Measurements from ENCODE around the gene UBTD2.
"Not testable (repeated sequence)": the region's sequence is repeated elsewhere in the genome, so short reads cannot be mapped to it uniquely, and the experiment has no call there.

Gene UBTD2

DNA sequence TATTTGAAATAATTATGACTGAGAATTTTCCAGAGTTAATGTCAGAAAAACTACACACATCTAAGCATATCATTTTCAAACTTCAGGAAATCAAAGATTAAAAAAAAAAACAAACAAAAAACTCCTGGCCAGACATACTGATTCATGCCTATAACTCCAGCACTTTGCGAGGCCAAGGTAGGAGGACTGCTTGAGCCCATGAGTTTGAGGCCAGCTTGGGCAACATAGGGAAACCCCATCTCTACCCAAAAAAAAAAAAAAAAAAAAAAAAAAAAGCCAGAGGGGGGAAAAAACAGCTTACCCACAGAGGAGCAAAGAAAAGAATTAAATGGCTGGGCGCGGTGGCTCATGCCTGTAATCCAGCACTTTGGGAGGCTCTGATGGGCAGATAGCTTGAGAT, 67.2 kb downstream of the UBTD2 start:
- no peak for DNase-seq (ENCODE audit: low read depth)
- TF ChIP-seq, protein P1, sequence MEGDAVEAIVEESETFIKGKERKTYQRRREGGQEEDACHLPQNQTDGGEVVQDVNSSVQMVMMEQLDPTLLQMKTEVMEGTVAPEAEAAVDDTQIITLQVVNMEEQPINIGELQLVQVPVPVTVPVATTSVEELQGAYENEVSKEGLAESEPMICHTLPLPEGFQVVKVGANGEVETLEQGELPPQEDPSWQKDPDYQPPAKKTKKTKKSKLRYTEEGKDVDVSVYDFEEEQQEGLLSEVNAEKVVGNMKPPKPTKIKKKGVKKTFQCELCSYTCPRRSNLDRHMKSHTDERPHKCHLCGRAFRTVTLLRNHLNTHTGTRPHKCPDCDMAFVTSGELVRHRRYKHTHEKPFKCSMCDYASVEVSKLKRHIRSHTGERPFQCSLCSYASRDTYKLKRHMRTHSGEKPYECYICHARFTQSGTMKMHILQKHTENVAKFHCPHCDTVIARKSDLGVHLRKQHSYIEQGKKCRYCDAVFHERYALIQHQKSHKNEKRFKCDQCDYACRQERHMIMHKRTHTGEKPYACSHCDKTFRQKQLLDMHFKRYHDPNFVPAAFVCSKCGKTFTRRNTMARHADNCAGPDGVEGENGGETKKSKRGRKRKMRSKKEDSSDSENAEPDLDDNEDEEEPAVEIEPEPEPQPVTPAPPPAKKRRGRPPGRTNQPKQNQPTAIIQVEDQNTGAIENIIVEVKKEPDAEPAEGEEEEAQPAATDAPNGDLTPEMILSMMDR (conservative IDR thresholded peaks at IDR 0.05; ENCODE audit: low read length): no peak
- H3K4me3 ChIP-seq (ENCODE audit: low read length): no peak overlapping the region

DNA sequence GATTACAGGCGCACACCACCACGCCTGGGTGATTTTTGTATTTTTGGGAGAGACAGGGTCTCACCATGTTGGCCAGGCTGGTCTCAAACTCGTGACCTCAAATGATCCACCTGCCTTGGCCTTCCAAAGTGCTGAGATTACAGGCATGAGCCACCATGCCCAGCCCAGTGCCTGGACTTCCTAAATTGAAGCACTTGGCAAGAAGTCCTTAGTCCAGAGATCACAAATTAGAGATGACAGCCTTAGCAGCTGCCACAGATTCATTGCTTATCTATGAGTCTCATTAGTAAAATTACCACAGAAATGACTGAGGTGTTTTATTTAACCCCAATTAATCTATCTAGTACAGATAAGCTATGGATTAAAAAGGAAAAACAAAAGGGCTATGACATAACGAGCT, 70.4 kb downstream of the UBTD2 start:
- TF ChIP-seq, protein P1 (conservative IDR thresholded peaks at IDR 0.05; ENCODE audit: low read length): no peak
- H3K4me3 ChIP-seq (ENCODE audit: low read length): no peak overlapping the region
- DNase-seq (ENCODE audit: low read depth): no peak

DNA sequence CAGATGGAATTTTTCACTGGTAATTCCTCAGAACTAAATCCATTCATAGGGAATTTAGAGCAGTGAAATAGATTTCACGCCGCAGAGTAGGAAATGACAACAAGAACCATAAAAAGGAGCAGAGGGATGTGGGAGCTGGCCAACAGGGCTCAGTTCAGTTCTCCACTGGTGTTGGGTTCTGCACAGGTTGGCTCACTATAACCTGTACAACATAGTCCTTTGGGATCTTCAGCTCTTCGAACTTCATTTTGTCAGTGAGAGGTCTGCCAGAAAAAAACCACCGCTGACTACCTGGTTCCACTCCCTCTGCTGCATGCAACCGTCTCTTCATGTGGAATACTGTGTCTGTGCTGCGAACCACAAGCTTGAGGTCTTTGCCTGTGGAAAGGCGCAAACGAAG, 71.9 kb downstream of the UBTD2 start:
- no peak for DNase-seq (ENCODE audit: low read depth)
- no peak overlapping the region for H3K4me3 ChIP-seq (ENCODE audit: low read length)
- TF ChIP-seq, protein P1 (conservative IDR thresholded peaks at IDR 0.05; ENCODE audit: low read length): no peak

DNA sequence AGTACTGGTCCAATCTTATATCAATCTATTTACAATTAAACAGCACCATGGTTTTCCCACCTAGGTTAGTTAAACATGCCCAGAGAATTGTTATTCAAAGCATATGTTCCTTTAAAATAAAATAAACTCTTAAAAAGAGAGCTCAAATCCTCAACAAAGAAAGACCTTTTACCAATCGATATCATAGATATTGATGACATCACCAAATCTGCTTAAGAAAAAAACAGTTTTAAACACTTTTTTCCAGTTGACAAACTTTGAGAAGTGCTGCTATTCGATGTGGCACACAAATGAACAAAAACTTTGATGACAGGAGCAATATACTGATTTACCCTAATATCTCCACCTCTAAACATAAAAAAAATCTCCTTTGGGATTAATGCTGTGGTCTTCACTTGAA, 73.8 kb downstream of the UBTD2 start:
- TF ChIP-seq, protein P1 (conservative IDR thresholded peaks at IDR 0.05; ENCODE audit: low read length): no peak
- DNase-seq (ENCODE audit: low read depth): no peak
- H3K4me3 ChIP-seq (ENCODE audit: low read length): no peak overlapping the region

DNA sequence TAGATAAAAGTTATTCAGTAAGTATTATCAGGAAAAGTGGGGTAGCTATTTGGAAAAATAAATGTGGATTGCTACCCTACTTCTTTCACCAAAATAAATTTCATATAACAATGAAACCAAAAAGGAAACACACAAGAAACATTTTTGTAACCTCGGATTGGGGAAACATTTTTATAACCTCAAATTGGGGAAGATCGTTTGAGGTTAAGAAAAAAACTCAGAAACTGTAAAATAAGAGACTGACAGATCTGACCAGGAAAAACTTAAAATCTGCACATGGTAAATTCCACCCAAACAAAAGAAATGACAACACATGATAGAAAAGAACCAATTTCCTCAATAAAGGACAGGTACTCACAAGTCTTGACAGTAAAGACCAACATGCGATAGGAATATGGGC, 76.1 kb downstream of the UBTD2 start:
- no peak overlapping the region for H3K4me3 ChIP-seq (ENCODE audit: low read length)
- DNase-seq (ENCODE audit: low read depth): no peak
- TF ChIP-seq, protein P1 (conservative IDR thresholded peaks at IDR 0.05; ENCODE audit: low read length): no peak

DNA sequence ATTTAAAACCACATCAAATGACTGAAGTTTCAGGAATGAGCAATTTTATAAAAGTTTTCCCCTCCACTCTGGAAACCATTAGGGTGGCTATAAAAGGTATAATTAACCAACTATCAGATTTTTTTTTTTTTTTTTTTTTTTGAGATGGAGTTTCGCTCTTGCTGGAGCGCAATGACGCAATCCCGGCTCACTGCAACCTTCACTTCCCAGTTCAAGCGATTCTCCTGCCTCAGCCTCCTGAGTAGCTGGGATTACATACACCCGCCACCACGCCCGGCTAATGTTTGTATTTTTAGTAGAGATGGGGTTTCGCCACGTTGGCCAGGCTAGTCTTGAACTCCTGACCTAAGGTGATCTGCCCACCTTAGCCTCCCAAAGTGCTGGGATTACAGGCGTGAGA, 77.6 kb downstream of the UBTD2 start:
- not testable (repeated sequence) for H3K4me3 ChIP-seq (ENCODE audit: low read length); DNase-seq (ENCODE audit: low read depth)

DNA sequence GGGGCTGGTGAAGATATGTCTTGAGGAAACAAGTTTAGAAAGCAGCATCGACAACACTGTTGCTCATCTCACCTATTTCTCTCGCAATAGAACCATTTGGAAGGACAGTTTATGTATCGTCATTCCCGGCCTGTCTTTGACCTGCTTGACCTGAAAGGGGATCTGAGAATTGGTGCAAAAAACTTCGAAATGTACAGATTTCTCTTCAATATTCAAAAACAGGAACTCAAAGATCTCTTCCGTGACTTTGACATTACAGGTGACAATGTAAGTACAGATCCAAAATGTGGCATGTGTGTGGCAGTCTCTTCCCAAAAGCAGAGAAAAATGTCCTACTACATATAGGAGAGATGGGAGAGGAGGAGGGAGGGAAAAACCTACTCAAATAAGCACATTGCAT, 83.1 kb downstream of the UBTD2 start:
- H3K4me3 ChIP-seq (ENCODE audit: low read length): no peak overlapping the region
- no peak for DNase-seq (ENCODE audit: low read depth)
- TF ChIP-seq, protein P1 (conservative IDR thresholded peaks at IDR 0.05; ENCODE audit: low read length): no peak

DNA sequence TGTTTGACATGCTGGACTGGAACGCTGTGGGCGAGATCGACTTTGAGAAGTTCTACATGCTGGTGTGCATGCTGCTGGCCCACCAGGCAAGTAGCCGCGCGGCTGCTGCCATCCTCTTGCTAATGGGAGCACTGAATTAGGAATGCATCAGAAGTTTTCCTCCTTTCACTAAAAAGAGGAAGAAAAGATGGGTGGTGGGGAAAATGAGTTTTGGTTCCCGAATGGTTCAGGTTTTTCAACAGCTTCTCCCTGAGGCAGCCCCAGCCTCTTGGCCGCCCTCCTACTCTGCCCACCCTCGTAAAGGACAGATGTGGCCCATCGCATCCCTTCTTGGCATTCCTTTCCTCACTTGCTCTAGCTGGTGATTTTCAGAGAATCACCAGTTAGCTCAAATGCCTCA, 84.1 kb downstream of the UBTD2 start:
- TF ChIP-seq, protein P1 (conservative IDR thresholded peaks at IDR 0.05; ENCODE audit: low read length): no peak
- no peak overlapping the region for H3K4me3 ChIP-seq (ENCODE audit: low read length)
- no peak for DNase-seq (ENCODE audit: low read depth)

DNA sequence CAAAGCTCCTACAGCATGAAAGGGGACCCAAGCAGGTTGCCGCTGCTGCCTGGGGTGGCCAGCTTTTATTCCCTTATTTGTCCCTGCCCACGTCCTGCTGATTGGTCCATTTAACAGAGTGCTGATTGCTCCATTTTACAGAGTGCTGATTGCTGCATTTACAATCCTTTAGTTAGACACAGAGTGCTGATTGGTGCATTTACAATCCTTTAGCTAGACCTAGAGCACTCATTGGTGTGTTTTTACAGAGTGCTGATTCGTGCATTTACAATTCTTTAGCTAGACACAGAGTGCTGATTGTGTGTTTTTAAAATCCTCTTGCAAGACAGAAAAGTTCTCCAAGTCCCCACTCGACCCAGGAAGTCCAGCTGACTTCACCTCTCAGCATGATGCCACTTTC, 85.8 kb downstream of the UBTD2 start:
- H3K4me3 ChIP-seq (ENCODE audit: low read length); DNase-seq (ENCODE audit: low read depth): not testable (repeated sequence)
